ENCODE measurements around the gene TOX3.

The TOX3 gene

GRCh38 chr16:52563767-52564611 lies 17.0 kb upstream of the TOX3 start:
- no peak for DNase-seq

GRCh38 chr16:52562770-52563169 lies 15.8 kb upstream of the TOX3 start:
- no peak for DNase-seq

GRCh38 chr16:52561910-52562741 lies 15.2 kb upstream of the TOX3 start:
- no peak for DNase-seq

- DNase-seq, result no peak
Measured at GRCh38 chr16:52558448-52558847, 11.5 kb upstream of the TOX3 start.

- DNase-seq, result no peak
Measured at GRCh38 chr16:52557236-52557635, 10.3 kb upstream of the TOX3 start.

GRCh38 chr16:52556083-52556482 lies 9.1 kb upstream of the TOX3 start:
- DNase-seq, result no peak

GRCh38 chr16:52555572-52555971 lies 8.6 kb upstream of the TOX3 start:
- no peak for DNase-seq

- no peak for DNase-seq
Measured at GRCh38 chr16:52554334-52554733, 7.4 kb upstream of the TOX3 start.

GRCh38 chr16:52553322-52553721 lies 6.4 kb upstream of the TOX3 start:
- DNase-seq, result no peak

- DNase-seq, result no peak
Measured at GRCh38 chr16:52552643-52553042, 5.7 kb upstream of the TOX3 start.

- DNase-seq, result no peak
Measured at GRCh38 chr16:52549011-52549692, 2.2 kb upstream of the TOX3 start.

GRCh38 chr16:52548261-52549010 lies 1.5 kb upstream of the TOX3 start:
- DNase-seq, result no peak

GRCh38 chr16:52547834-52548215 lies 882 bp upstream of the TOX3 start:
- no peak for DNase-seq

GRCh38 chr16:52546291-52547003 lies 496 bp downstream of the TOX3 start:
- no peak for DNase-seq

GRCh38 chr16:52545898-52546266 lies 1.1 kb downstream of the TOX3 start:
- DNase-seq, result no peak

GRCh38 chr16:52545222-52545897 lies 1.6 kb downstream of the TOX3 start:
- no peak for DNase-seq

- no peak for DNase-seq
Measured at GRCh38 chr16:52544703-52545102, 2.2 kb downstream of the TOX3 start.

GRCh38 chr16:52543654-52544053 lies 3.3 kb downstream of the TOX3 start:
- DNase-seq, result no peak

GRCh38 chr16:52540910-52541309 lies 6.0 kb downstream of the TOX3 start:
- DNase-seq, result no peak

GRCh38 chr16:52539191-52539590 lies 7.8 kb downstream of the TOX3 start:
- no peak for DNase-seq

GRCh38 chr16:52538511-52538910 lies 8.4 kb downstream of the TOX3 start:
- DNase-seq, result no peak

- no peak for DNase-seq
Measured at GRCh38 chr16:52537516-52537915, 9.4 kb downstream of the TOX3 start.

All from SIG-M5 (cell line).